Nephron (organoid): ENCODE results near the gene DPH5.

Source experiments
- H3K27ac Mint-ChIP-seq, 3 experiments: 2 replicates each; pipeline ENCODE4 v1.8.0; 2020; ENCODE audit warnings: mixed read lengths in 3 of 3, mild to moderate bottlenecking in 2 of 3, moderate library complexity in 1 of 3
- H3K27me3 Mint-ChIP-seq: 2 replicates; pipeline ENCODE4 v1.8.0; 2021; ENCODE audit warnings: low read depth, mild to moderate bottlenecking, moderate library complexity, mixed read lengths
- H3K36me3 Mint-ChIP-seq: 2 replicates; pipeline ENCODE4 v1.8.0; 2020; ENCODE audit warnings: low read depth, mixed read lengths
- H3K4me1 Mint-ChIP-seq: 2 replicates; pipeline ENCODE4 v1.8.0; 2020; ENCODE audit warnings: mixed read lengths
- H3K4me3 Mint-ChIP-seq, 3 experiments: 2 replicates each; pipeline ENCODE4 v1.8.0; 2020; ENCODE audit warnings: mild to moderate bottlenecking in 3 of 3, mixed read lengths in 3 of 3, moderate library complexity in 2 of 3
- H3K9me3 Mint-ChIP-seq: 2 replicates; pipeline ENCODE4 v1.8.0; 2020; ENCODE audit warnings: mixed read lengths
- TF ChIP-seq, protein P1 (sequence below), 3 experiments: fragments of 200-600 bp; sonication (generic); IDR thresholded peaks; one replicate each; pipeline ENCODE4 v1.5.0; 2021; ENCODE audit warnings: antibody characterized with exemption in 3 of 3; ENCODE audit not compliant: unreplicated experiment in 3 of 3

Gene DPH5

DNA sequence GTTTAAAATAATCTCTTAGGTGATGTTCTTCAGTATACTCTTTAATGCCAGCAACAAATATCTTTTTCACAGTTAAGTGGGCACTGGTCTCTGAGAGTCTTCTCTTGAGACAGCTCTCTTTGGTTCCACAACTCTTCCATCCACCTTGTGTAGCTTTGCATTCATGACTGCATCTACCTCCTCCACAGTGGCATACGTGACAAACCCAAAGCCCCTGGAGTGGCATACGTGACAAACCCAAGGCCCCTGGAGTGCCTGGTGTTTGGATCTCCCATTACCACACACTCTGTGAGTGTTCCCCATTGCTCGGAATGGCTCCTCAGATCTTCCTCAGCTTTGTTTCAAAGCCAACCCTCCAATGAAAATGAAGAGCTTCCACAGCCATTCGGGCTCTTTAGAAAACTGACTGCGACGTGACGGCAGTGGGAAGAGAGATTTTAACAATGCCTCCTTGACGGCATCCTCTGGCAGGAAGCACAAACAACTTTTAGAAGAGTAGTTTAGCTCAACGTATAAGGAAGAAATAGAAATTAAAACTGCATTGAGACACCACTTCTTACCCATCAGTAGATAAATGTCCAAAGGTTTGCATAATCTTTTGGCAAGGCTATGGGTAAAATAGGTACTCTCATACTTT, 83.9 kb downstream of the DPH5 start:
- TF ChIP-seq, protein P1, sequence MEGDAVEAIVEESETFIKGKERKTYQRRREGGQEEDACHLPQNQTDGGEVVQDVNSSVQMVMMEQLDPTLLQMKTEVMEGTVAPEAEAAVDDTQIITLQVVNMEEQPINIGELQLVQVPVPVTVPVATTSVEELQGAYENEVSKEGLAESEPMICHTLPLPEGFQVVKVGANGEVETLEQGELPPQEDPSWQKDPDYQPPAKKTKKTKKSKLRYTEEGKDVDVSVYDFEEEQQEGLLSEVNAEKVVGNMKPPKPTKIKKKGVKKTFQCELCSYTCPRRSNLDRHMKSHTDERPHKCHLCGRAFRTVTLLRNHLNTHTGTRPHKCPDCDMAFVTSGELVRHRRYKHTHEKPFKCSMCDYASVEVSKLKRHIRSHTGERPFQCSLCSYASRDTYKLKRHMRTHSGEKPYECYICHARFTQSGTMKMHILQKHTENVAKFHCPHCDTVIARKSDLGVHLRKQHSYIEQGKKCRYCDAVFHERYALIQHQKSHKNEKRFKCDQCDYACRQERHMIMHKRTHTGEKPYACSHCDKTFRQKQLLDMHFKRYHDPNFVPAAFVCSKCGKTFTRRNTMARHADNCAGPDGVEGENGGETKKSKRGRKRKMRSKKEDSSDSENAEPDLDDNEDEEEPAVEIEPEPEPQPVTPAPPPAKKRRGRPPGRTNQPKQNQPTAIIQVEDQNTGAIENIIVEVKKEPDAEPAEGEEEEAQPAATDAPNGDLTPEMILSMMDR (IDR thresholded peaks at IDR 0.05; ENCODE audit: unreplicated experiment in 3 of 3): no peak
- no peaks in the 10 kb centered on the region for H3K27me3 Mint-ChIP-seq
- peak overlapping the region in 1 of 3 experiments; percentile 75 for H3K27ac Mint-ChIP-seq

GRCh38 chr1:100941098-100941527, 84.5 kb downstream of the DPH5 start:
- H3K4me3 Mint-ChIP-seq: no peak overlapping the region
- no peaks in the 10 kb centered on the region for H3K27me3 Mint-ChIP-seq
- TF ChIP-seq, protein P1 (IDR thresholded peaks at IDR 0.05; ENCODE audit: unreplicated experiment in 3 of 3): no peak
- no peak overlapping the region for H3K27ac Mint-ChIP-seq
- no peaks in the 10 kb centered on the region for H3K9me3 Mint-ChIP-seq
- H3K36me3 Mint-ChIP-seq: peaks cover 78% of the 10 kb centered on the region
- peaks cover 3% of the 10 kb centered on the region for H3K4me1 Mint-ChIP-seq

More for the DNA sequence above, 83.9 kb downstream of the DPH5 start:
- Mint-ChIP-seq H3K36me3 (peaks cover 78% of the 10 kb centered on the region), H3K9me3 (peaks cover 2% of the 10 kb centered on the region), H3K4me3 (no peak overlapping the region), H3K4me1 (peaks cover 3% of the 10 kb centered on the region)
